Activated CD8-positive, alpha-beta memory T cell treated with anti-CD3 and anti-CD28 coated beads, Interleukin-2, amount 10 ng/mL, durations not matched to agents 7 days and 5 days (primary cell): ENCODE results near the gene DOC2A. TPM values are rescaled to one million over a fixed set of nuclear protein-coding genes. Genes with fewer than 3 reads are reported as not detected.
"Not testable (repeated sequence)": the region's sequence is repeated elsewhere in the genome, so short reads cannot be mapped to it uniquely, and the experiment has no call there.

Experiments used
- ATAC-seq: fragments of 150-1000 bp; cut with Tn5 transposase; one replicate; pipeline ENCODE4 v1.10.0; 2021; ENCODE audit warnings: moderate library complexity
- CTCF ChIA-PET: fragments of 350-600 bp; sonication (Branson Sonifier 250); formaldehyde crosslinking; loops from one replicate; lab custom pipeline; 2021; ENCODE audit warnings: antibody characterized with exemption; lab: Charles Lee
- DNase-seq: peaks from one replicate; pipeline ENCODE4 v3.0.0-alpha.2; 2020
- H3K27ac Mint-ChIP-seq: one replicate; pipeline ENCODE4 v1.8.0; 2021; ENCODE audit warnings: mild to moderate bottlenecking, mixed read lengths
- H3K27me3 Mint-ChIP-seq: one replicate; pipeline ENCODE4 v1.8.0; 2021; ENCODE audit warnings: mixed read lengths
- H3K36me3 Mint-ChIP-seq: one replicate; pipeline ENCODE4 v1.8.0; 2021; ENCODE audit warnings: mild to moderate bottlenecking, mixed read lengths
- H3K4me1 Mint-ChIP-seq: one replicate; pipeline ENCODE4 v1.8.0; 2021; ENCODE audit warnings: mixed read lengths
- H3K4me3 Mint-ChIP-seq: one replicate; pipeline ENCODE4 v1.8.0; 2021; ENCODE audit warnings: mild to moderate bottlenecking, moderate library complexity, mixed read lengths
- H3K9me3 Mint-ChIP-seq: one replicate; pipeline ENCODE4 v1.8.0; 2022; ENCODE audit warnings: low read depth, mixed read lengths
- total RNA-seq, 2 experiments: library from RNA; stranded (reverse); gene quantifications; one replicate each; pipeline ENCODE4 v1.2.3, GENCODE V29; 2021

The DOC2A gene
- under 1 TPM in 1 of 2 experiments, not detected in 1; 0.49 TPM for total RNA-seq

DNA sequence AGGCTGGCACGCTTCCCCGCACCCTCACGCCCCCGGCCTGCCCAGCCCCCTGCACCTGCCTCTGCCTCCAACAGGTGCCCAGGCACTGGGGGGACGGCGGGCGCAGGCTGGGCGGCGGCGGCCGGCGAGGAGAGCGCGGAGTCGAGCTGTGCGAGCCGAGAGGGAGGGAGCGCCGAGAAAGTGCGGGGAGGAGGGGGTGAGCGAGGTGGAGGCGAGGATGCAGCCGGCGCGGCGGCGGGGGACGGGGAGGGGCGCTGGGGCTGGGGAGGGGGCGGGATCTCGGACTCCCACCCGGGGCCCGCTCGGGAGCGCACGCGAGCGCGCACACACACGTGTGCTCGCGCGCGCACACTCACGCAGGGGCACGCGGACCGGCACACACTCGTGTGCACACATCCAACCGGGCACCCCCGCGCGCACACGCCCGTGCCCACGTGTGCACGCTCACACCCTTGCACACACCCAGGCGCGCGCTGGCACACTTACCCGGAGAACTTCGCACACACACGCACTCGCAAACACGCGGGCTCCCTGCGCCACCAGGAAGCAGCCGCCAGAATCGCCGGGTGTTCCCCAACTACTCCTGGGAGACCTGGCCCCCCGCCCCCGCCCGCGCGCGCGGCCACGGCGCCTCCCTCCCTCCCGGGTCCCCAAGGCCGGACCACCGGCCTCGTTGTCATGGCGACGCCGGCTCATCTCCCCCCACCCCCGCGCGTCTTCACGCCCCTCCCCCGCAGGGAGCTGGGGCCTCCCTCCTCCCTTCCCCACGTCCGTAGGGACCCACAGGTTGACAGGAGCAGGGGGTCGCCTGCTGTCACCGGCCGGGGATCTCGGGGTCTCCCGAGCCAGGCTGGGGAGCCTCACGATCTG is at the start of gene DOC2A:
Gene DOC2A (minus strand): TSS at position 184 of the 870 bp plus-strand sequence. CDS start 805 bp downstream, outside the sequence.
- Mint-ChIP-seq H3K9me3 (no peaks in the 10 kb centered on the region), H3K36me3 (no peaks in the 10 kb centered on the region), H3K27me3 (peaks cover 32% of the 10 kb centered on the region), H3K4me1 (peaks cover 5% of the 10 kb centered on the region), H3K27ac (no peak within 1 kb of the TSS), H3K4me3 (peak within 1 kb of the TSS; percentile 50)
- CTCF ChIA-PET = interaction anchor here (1.6 kb wide), 1 partner anchor 163 kb away, joined by 5 read pairs; no protein-coding TSS in a partner anchor
- ATAC-seq = peak; percentile 61
- no peak for DNase-seq

GRCh38 chr16:30060346-30060745 is 49.5 kb upstream of the DOC2A start:
- Mint-ChIP-seq H3K4me1 (peaks cover 13% of the 10 kb centered on the region), H3K4me3 (no peak overlapping the region), H3K27ac (no peak overlapping the region), H3K9me3 (no peaks in the 10 kb centered on the region), H3K27me3 (no peaks in the 10 kb centered on the region), H3K36me3 (peaks cover 7% of the 10 kb centered on the region)
- no peak for ATAC-seq
- DNase-seq = no peak
- CTCF ChIA-PET = interaction anchor here (1.5 to 5.8 kb wide), 2 partner anchors 28 to 32 kb away, joined by 5 to 39 read pairs; partner anchors contain the start of gene TLCD3B

DNA sequence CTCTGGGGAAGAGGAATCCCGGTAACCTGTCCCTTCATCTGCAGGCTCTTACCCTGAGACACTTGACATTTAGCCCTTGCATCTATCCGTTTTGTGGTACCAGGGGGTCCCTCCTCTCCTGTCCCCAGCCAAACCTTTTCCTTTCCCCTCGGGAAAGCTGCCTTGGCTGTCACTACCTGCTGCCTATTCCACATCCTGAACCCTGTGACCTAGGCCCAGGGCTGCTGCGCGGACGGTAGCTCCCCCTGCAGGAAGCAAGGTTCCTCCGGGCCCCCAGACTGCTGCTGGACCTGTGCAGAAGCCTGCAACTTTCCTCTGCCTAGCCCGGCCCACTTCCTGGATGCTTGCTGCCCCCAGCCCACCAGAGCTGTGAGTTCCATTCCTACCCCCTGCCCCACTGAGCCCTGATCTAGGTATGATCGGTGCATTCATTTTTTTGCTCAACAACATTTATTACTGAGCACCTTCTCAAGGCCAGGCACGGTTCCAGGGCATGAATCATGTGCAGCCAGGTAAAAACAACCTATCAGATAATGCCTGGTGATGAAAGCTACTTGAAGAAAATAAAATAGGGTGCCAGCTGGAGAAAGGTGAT is 44.2 kb upstream of the DOC2A start:
- no peaks in the 10 kb centered on the region for H3K9me3 Mint-ChIP-seq
- peak overlapping the region; percentile 37 for H3K4me3 Mint-ChIP-seq
- peaks cover 29% of the 10 kb centered on the region for H3K4me1 Mint-ChIP-seq
- CTCF ChIA-PET = interaction anchor here (0.9 to 5.8 kb wide), 23 partner anchors 8 to 375 kb away, joined by 3 to 39 read pairs (median 5); partner anchors contain the start of genes ALDOA, DCTPP1, KCTD13 and PAGR1
- peaks cover 3% of the 10 kb centered on the region for H3K36me3 Mint-ChIP-seq
- H3K27me3 Mint-ChIP-seq = no peaks in the 10 kb centered on the region
- ATAC-seq (peak; percentile 76), DNase-seq (peak; percentile 76)
- H3K27ac Mint-ChIP-seq = peak overlapping the region; percentile 68

DNA sequence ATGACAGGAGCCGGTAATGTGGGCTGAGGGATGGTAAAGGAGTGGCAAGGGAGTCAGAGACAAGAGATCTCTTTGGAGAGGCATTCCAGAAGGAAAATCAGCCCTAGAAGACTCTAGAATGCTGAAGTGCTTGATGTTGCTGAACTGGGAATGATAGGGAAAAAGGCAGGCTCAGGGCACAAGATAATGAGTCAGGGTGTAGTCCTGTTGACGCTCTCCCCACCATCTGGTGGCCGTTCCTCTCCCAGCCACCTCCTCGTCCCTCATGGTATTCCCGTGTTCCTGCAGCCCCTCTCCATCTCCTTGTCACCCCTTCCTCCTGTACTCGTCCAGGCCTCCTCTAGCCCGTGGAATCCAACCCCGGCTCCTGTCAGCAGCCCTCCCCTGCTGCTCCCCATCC is 43.6 kb upstream of the DOC2A start:
- Mint-ChIP-seq H3K27ac (no peak overlapping the region), H3K36me3 (peaks cover 2% of the 10 kb centered on the region), H3K4me3 (peak overlapping the region; percentile 42), H3K27me3 (no peaks in the 10 kb centered on the region), H3K4me1 (peaks cover 29% of the 10 kb centered on the region), H3K9me3 (no peaks in the 10 kb centered on the region)
- ATAC-seq (no peak), DNase-seq (no peak)
- CTCF ChIA-PET = interaction anchor here (1.0 to 5.8 kb wide), 20 partner anchors 9 to 375 kb away, joined by 3 to 39 read pairs (median 5); partner anchors contain the start of genes ALDOA, DCTPP1, PAGR1 and TAOK2

DNA sequence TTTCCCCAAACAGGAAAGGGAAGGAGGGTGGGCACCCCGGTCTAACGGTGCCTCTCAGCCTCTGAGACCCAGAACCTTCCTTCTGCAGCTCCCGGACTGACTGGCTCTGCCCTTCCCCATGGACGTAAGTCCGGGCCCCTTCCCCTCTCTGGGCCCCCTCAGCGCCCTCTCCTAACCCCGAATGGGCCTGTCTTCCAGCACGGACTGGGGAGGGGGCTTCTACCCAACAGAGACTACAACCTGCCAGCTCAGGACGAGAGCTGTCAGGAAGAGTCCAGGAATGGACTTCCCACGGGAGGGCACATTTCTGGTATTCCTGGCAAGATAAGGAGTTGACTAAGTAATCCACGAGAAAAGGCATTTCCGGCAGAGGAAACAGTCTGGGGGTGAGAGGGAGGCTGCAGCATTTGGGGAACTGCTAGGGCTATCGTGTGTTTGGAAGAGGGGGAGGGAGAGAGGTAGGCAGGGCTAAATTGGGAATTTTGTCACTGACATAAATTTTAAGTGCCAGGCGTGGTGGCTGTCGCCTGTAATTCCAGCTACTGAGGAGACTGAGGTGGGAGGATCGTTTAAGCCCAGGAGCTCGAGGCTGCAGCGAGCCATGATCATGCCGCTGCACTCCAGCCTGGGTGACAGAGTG is 42.7 kb upstream of the DOC2A start:
- DNase-seq (no peak), ATAC-seq (peak; percentile 12)
- Mint-ChIP-seq H3K27ac (no peak overlapping the region), H3K36me3 (peaks cover 2% of the 10 kb centered on the region), H3K27me3 (no peaks in the 10 kb centered on the region), H3K4me3 (peak overlapping the region; percentile 80), H3K4me1 (peaks cover 29% of the 10 kb centered on the region), H3K9me3 (no peaks in the 10 kb centered on the region)
- CTCF ChIA-PET = interaction anchor here (0.8 to 3.2 kb wide), 7 partner anchors 12 to 353 kb away, joined by 3 to 16 read pairs (median 6); partner anchors contain the start of genes ALDOA, PAGR1, TBX6 and TLCD3B

DNA sequence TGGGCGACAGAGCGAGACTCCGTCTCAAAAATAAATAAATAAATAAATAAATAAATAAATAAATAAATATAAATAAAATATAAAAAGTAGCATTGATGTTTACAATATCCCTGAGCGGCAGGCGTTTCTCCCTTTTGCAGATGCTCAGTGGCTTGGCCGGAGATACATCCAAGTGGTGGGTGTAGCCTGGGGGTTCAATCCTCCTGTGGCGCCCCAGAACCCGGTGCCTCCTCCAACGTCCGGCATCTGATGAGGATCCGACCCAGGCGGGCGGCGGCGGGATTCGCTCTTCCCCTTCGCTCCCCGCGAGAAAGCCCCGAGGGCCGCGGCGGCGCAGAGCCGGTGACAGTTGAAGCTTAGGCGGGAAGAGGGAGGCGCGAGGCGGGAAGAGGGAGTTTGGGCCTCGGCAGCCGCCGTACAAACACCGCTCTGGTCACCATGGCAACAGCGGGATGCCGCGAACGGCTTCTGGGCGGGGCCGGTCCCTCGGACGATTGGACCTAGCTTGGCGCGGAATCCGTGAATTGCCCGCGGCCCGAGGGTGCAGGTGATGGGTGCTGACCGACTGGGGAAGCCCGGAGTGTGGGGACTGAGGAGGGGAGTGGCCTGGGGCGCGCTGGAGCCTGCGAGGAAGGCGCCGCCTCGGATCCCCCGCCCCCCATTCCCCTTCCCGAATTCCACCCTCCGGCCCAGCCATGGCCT is 42.0 kb upstream of the DOC2A start:
- H3K9me3 Mint-ChIP-seq = no peaks in the 10 kb centered on the region
- CTCF ChIA-PET = interaction anchor here (0.8 to 3.2 kb wide), 6 partner anchors 12 to 352 kb away, joined by 3 to 16 read pairs (median 6); partner anchors contain the start of genes ALDOA, TBX6 and TLCD3B
- peaks cover 29% of the 10 kb centered on the region for H3K4me1 Mint-ChIP-seq
- H3K4me3 Mint-ChIP-seq = peak overlapping the region; percentile 80
- H3K27ac Mint-ChIP-seq = peak overlapping the region; percentile 78
- peak; percentile 95 for DNase-seq
- no peaks in the 10 kb centered on the region for H3K27me3 Mint-ChIP-seq
- ATAC-seq = peak; percentile 81
- H3K36me3 Mint-ChIP-seq = peaks cover 2% of the 10 kb centered on the region

DNA sequence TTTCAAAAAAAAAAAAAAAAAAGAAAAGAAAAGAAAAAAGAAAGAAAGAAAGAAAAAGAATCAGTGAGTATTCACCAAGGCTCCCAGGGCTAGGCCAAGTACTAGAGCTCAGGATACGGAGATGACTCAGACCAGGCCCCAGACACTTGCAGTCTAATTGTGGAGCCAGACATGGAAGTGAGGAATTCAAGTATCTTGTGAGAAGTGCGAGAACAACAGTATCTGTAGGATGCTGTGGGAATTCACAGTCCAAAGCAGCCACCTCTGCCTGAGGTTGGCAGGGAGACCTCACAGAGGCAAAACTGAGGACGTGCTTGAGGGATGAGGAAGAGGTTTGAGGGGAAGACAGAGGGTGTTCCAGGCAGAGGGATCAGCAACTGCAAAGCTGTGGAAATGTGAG is 40.7 kb upstream of the DOC2A start:
- peaks cover 29% of the 10 kb centered on the region for H3K4me1 Mint-ChIP-seq
- no peak for DNase-seq
- no peaks in the 10 kb centered on the region for H3K27me3 Mint-ChIP-seq
- CTCF ChIA-PET = interaction anchor here (3.2 kb wide), 1 partner anchor 19 kb away, joined by 16 read pairs; the partner anchor contains the start of gene TLCD3B
- peak overlapping the region; percentile 55 for H3K27ac Mint-ChIP-seq
- H3K9me3 Mint-ChIP-seq = no peaks in the 10 kb centered on the region
- peak overlapping the region; percentile 71 for H3K4me3 Mint-ChIP-seq
- ATAC-seq = no peak
- peaks cover 2% of the 10 kb centered on the region for H3K36me3 Mint-ChIP-seq

DNA sequence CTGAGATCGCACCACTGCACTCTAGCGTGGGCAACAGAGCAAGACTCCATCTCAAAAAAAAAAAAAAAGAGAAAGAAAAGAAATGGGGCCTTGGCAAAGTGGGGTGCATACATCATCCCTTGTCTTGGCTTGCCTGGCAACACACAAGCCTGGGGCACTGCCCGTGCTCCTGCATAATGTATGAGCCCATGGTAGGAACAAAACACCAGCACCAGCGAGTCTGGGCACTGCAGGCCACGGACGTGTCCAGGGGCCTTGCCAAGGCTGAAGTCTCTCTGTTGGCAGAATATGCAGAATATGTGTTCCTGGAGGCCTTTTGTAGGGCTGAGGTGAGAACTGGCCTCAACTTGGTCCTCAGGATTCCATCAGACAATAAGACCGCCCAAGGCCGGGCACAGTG is 39.0 kb upstream of the DOC2A start:
- peaks cover 27% of the 10 kb centered on the region for H3K4me1 Mint-ChIP-seq
- H3K27ac Mint-ChIP-seq = no peak overlapping the region
- peaks cover 2% of the 10 kb centered on the region for H3K36me3 Mint-ChIP-seq
- H3K4me3 Mint-ChIP-seq = no peak overlapping the region
- CTCF ChIA-PET = interaction anchor here (2.0 to 2.5 kb wide), 2 partner anchors 17 to 42 kb away, joined by 5 to 11 read pairs; partner anchors contain the start of gene TBX6
- peaks cover 3% of the 10 kb centered on the region for H3K9me3 Mint-ChIP-seq
- ATAC-seq (no peak), DNase-seq (no peak)
- H3K27me3 Mint-ChIP-seq = no peaks in the 10 kb centered on the region

GRCh38 chr16:30046588-30046987 is 35.8 kb upstream of the DOC2A start:
- H3K4me1 Mint-ChIP-seq = peaks cover 11% of the 10 kb centered on the region
- DNase-seq (no peak), ATAC-seq (no peak)
- peaks cover 8% of the 10 kb centered on the region for H3K27me3 Mint-ChIP-seq
- H3K4me3 Mint-ChIP-seq = no peak overlapping the region
- H3K36me3 Mint-ChIP-seq = peaks cover under 1% of the 10 kb centered on the region
- no peak overlapping the region for H3K27ac Mint-ChIP-seq
- CTCF ChIA-PET = interaction anchor here (1.3 to 1.9 kb wide), 2 partner anchors 14 to 355 kb away, joined by 3 to 5 read pairs; no protein-coding TSS in a partner anchor
- peaks cover 3% of the 10 kb centered on the region for H3K9me3 Mint-ChIP-seq

DNA sequence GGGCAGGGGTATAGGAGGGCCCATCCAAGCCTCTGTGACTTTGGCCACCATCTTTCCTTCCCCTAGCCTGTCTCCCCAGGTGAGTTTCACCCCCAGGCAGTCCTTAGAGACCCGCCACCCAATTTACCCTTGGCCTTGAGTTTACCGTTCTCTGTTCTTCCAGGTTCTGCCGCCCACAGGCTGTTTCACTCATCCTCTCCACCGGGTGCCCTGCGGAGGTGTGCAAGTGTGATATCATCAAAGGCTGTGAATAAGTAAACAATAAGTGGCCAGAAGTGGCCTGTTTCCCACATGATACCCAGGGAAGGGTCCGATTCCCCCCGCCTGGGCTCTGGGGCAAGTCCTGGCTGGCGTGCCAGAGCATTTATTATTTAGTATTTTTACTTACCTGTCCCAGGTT is 35.4 kb upstream of the DOC2A start:
- no peak overlapping the region for H3K4me3 Mint-ChIP-seq
- H3K27ac Mint-ChIP-seq = no peak overlapping the region
- CTCF ChIA-PET = interaction anchor here (1.3 to 1.9 kb wide), 2 partner anchors 14 to 355 kb away, joined by 3 to 5 read pairs; no protein-coding TSS in a partner anchor
- no peak for DNase-seq
- H3K4me1 Mint-ChIP-seq = peaks cover 9% of the 10 kb centered on the region
- peak; percentile 14 for ATAC-seq
- peaks cover 3% of the 10 kb centered on the region for H3K9me3 Mint-ChIP-seq
- no peaks in the 10 kb centered on the region for H3K36me3 Mint-ChIP-seq
- H3K27me3 Mint-ChIP-seq = peaks cover 9% of the 10 kb centered on the region

DNA sequence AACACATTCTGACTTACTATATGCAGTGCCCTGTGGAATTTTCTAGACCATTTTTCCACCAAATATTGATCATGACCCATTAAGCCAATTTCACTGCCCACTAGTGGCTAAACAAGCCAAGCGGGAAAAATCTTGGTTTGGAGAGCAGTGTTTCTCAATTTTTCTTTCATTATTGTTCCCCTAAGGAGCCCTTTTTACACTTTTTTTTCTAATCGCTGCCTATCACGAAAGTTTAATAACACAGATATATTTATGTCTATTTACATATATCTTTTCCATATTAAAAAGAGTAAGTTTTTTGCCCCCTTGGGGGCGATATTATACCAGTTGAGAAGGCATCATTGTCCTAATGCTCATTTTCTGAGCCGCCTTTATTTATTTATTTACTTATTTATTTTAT is 31.0 kb upstream of the DOC2A start:
- H3K4me1 Mint-ChIP-seq = peaks cover 5% of the 10 kb centered on the region
- peaks cover 3% of the 10 kb centered on the region for H3K9me3 Mint-ChIP-seq
- H3K27me3 Mint-ChIP-seq = peaks cover 19% of the 10 kb centered on the region
- ATAC-seq (no peak), DNase-seq (no peak)
- H3K27ac Mint-ChIP-seq = no peak overlapping the region
- no peaks in the 10 kb centered on the region for H3K36me3 Mint-ChIP-seq
- no peak overlapping the region for H3K4me3 Mint-ChIP-seq
- CTCF ChIA-PET = interaction anchor here (1.1 to 6.0 kb wide), 3 partner anchors 10 to 101 kb away, joined by 4 to 37 read pairs (median 4); partner anchors contain the start of genes ALDOA and TLCD3B

DNA sequence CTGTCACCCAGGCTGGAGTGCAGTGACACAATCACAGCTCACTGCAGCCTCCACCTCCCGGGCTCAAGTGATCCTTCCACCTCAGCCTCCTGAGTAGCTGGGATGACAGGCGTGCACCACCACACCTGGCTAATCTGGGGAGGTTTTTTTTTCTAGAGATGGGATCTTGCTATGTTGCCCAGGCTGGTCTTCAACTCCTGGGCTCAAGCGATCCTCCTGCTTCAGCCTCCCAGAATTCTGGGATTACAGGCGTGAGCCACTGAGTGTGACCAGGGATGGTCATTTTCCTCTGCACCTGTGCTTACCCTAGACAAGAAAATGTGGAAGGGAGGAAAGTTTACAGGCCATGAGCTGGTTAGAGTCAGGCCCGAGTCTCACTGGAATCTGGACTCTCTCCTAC is 29.9 kb upstream of the DOC2A start:
- not testable (repeated sequence) for ATAC-seq, H3K9me3 Mint-ChIP-seq, H3K36me3 Mint-ChIP-seq, H3K27ac Mint-ChIP-seq, H3K4me3 Mint-ChIP-seq, H3K4me1 Mint-ChIP-seq, DNase-seq
- CTCF ChIA-PET = interaction anchor here (1.1 to 6.0 kb wide), 3 partner anchors 9 to 102 kb away, joined by 4 to 37 read pairs (median 4); partner anchors contain the start of gene TLCD3B
- peaks cover 23% of the 10 kb centered on the region for H3K27me3 Mint-ChIP-seq
